Keratinocyte (primary cell): ENCODE results near the gene DOK4. TPM values are rescaled to one million over a fixed set of nuclear protein-coding genes. Genes with fewer than 3 reads are reported as not detected.

Source experiments
- DNase-seq: peaks from one replicate; pipeline ENCODE4 v3.0.0-alpha.2; 2011; ENCODE audit warnings: low read depth, missing footprints, low spot score
- FAIRE-seq: peaks from 2 replicates; lab custom pipeline; 2011; peaks lifted over from hg19 to GRCh38; lab: Jason Lieb, UNC
- H2AFZ ChIP-seq: 2 replicates; pipeline ENCODE4 v1.6.0; 2012; ENCODE audit warnings: low read length, control low read depth, inconsistent platforms; ENCODE audit not compliant: control insufficient read depth
- H3K27ac ChIP-seq: 2 replicates; pipeline ENCODE4 v1.5.1; 2011; ENCODE audit warnings: low read length; ENCODE audit not compliant: control insufficient read depth, insufficient read depth
- H3K27me3 ChIP-seq: 3 replicates; pipeline ENCODE4 v1.6.0; 2011; ENCODE audit warnings: low read length; ENCODE audit not compliant: control insufficient read depth, insufficient read depth; ENCODE audit errors: extremely low read depth
- H3K36me3 ChIP-seq, 2 experiments: 2 replicates in 1 of 2; 3 replicates in 1 of 2; pipeline ENCODE4 v1.5.1; 2011; ENCODE audit warnings: low read length in 2 of 2, mild to moderate bottlenecking in 1 of 2; ENCODE audit not compliant: control insufficient read depth in 2 of 2, insufficient read depth in 2 of 2; ENCODE audit errors: extremely low read depth in 1 of 2
- H3K4me1 ChIP-seq: 3 replicates; pipeline ENCODE4 v1.5.1; 2011; ENCODE audit warnings: low read length; ENCODE audit not compliant: control insufficient read depth, insufficient read depth; ENCODE audit errors: extremely low read depth
- H3K4me2 ChIP-seq: 3 replicates; pipeline ENCODE4 v1.6.0; 2011; ENCODE audit warnings: low read depth, low read length; ENCODE audit not compliant: control insufficient read depth, insufficient read depth; ENCODE audit errors: extremely low read depth
- H3K4me3 ChIP-seq, 3 experiments: fragments of 200-600 bp in 1 of 3; sonication (generic) in 1 of 3; 2 replicates in 2 of 3; 3 replicates in 1 of 3; pipeline ENCODE4 v1.5.1; 2011 to 2016; ENCODE audit warnings: low read length in 3 of 3, mild to moderate bottlenecking in 3 of 3, control low read depth in 2 of 3, inconsistent platforms in 1 of 3, low read depth in 1 of 3, mixed read lengths in 1 of 3, mixed run types in 1 of 3, moderate library complexity in 1 of 3; ENCODE audit not compliant: control insufficient read depth in 2 of 3, insufficient read depth in 2 of 3; ENCODE audit errors: extremely low read depth in 1 of 3
- H3K79me2 ChIP-seq: 2 replicates; pipeline ENCODE4 v1.6.0; 2012; ENCODE audit warnings: low read length; ENCODE audit not compliant: control insufficient read depth, insufficient read depth
- H3K9ac ChIP-seq: 3 replicates; pipeline ENCODE4 v1.6.0; 2011; ENCODE audit warnings: low read length; ENCODE audit not compliant: control insufficient read depth, insufficient read depth; ENCODE audit errors: extremely low read depth
- H3K9me1 ChIP-seq: 3 replicates; pipeline ENCODE4 v1.6.0; 2011; ENCODE audit warnings: low read length; ENCODE audit not compliant: control insufficient read depth, insufficient read depth; ENCODE audit errors: extremely low read depth
- H3K9me3 ChIP-seq: 2 replicates; pipeline ENCODE4 v1.5.1; 2012; ENCODE audit warnings: low read depth, low read length; ENCODE audit not compliant: control insufficient read depth
- H4K20me1 ChIP-seq: 3 replicates; pipeline ENCODE4 v1.6.0; 2011; ENCODE audit warnings: low read length; ENCODE audit not compliant: control insufficient read depth, insufficient read depth; ENCODE audit errors: extremely low read depth
- CTCF ChIP-seq, 3 experiments: IDR thresholded peaks in 1 of 3; conservative IDR thresholded peaks in 1 of 3; optimal IDR thresholded peaks in 1 of 3; 2 replicates in 2 of 3; 3 replicates in 1 of 3; pipeline versions ENCODE3 to v1.5.1; 2011; ENCODE audit warnings: low read length in 3 of 3, mild to moderate bottlenecking in 3 of 3, moderate library complexity in 2 of 3, control low read depth in 1 of 3, inconsistent platforms in 1 of 3; ENCODE audit not compliant: insufficient read depth in 2 of 3; ENCODE audit errors: extremely low read depth in 1 of 3
- EZH2 ChIP-seq: IDR thresholded peaks from one replicate; pipeline ENCODE4 v1.6.1; 2012; ENCODE audit warnings: inconsistent platforms, mild to moderate bottlenecking, low read length, moderate library complexity
- dilution Hi-C: fragments of 300-500 bp; cut with MboI; formaldehyde crosslinking; loops from one replicate; pipeline ENCODE4 v1.7.0; 2020; ENCODE audit warnings: low sequenced_read_pairs; ENCODE audit not compliant: extremely low pct_ligation_motif_present
- polyA plus RNA-seq, 5 experiments: library from polyadenylated mRNA; depleted of rRNA in 3 of 5; stranded (reverse) in 3 of 5; stranded (forward) in 1 of 5; unstranded in 1 of 5; fragments of >200 nt; gene quantifications; 1 replicate in 1 of 5; 2 replicates in 3 of 5; 3 replicates in 1 of 5; pipeline versions ENCODE4 v1.2.1 to v1.2.3, GENCODE V29; 2011 to 2012; ENCODE audit warnings: missing spikeins in 2 of 5, low read depth in 1 of 5, low replicate concordance in 1 of 5

DOK4 gene
- polyA plus RNA-seq, 1 donor (not counting 4 experiments of a cell fraction or from before 2014, with no cell fraction given): 17.6 TPM

GRCh38 chr16:57526498-57526897, 40.2 kb upstream of the DOK4 start:
- Histone ChIP-seq H3K9ac (no peak overlapping the region), H3K36me3 (no peaks in the 10 kb centered on the region), H3K9me1 (no peaks in the 10 kb centered on the region), H3K4me1 (peaks cover 7% of the 10 kb centered on the region), H3K27me3 (no peaks in the 10 kb centered on the region), H3K4me2 (no peak overlapping the region), H3K79me2 (no peaks in the 10 kb centered on the region), H3K9me3 (no peaks in the 10 kb centered on the region), H3K4me3 (no peak overlapping the region), H2AFZ (no peak overlapping the region), H4K20me1 (no peaks in the 10 kb centered on the region), H3K27ac (no peak overlapping the region)
- dilution Hi-C loops: no loop called here
- TF ChIP-seq EZH2: no peak
- TF ChIP-seq CTCF (optimal IDR thresholded peaks at IDR 0.05 in 1 of 3, IDR thresholded peaks at IDR 0.05 in 1 of 3, conservative IDR thresholded peaks at IDR 0.05 in 1 of 3; ENCODE audit: extremely low read depth in 1 of 3, insufficient read depth in 2 of 3, low read length in 3 of 3): no peak
- FAIRE-seq (no peak), DNase-seq (no peak)

DNA sequence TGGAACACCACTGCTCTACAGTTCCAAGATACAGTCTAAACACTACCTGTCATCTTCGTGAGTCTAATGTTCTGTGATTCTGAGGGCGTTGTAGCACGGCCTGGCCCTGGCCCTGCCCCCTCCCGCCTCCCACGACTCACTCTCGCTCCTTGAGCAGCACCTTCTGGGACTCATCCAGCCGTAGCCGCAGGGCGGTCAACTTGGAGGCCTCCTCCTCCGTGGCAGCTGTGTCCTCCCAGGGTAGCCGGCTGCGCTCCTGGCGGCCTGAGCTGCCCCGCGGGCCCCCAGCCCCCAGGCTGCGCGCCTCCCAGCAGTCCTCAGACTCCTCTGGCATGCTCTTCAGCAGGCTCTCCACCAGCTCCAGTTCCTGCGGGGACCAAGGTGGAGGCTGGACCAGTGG, 39.5 kb upstream of the DOK4 start:
- Histone ChIP-seq H3K9ac (no peak overlapping the region), H4K20me1 (no peaks in the 10 kb centered on the region), H2AFZ (no peak overlapping the region), H3K4me3 (no peak overlapping the region), H3K4me1 (peaks cover 7% of the 10 kb centered on the region), H3K4me2 (no peak overlapping the region), H3K79me2 (no peaks in the 10 kb centered on the region), H3K9me1 (no peaks in the 10 kb centered on the region), H3K27ac (no peak overlapping the region), H3K36me3 (no peaks in the 10 kb centered on the region), H3K9me3 (no peaks in the 10 kb centered on the region), H3K27me3 (no peaks in the 10 kb centered on the region)
- DNase-seq (no peak), FAIRE-seq (no peak)
- dilution Hi-C loops: no loop called here
- TF ChIP-seq EZH2 (no peak), CTCF (optimal IDR thresholded peaks at IDR 0.05 in 1 of 3, IDR thresholded peaks at IDR 0.05 in 1 of 3, conservative IDR thresholded peaks at IDR 0.05 in 1 of 3; ENCODE audit: extremely low read depth in 1 of 3, insufficient read depth in 2 of 3, low read length in 3 of 3) (no peak)
